Gastroesophageal sphincter (tissue), 3 donors: Measurements from ENCODE around the gene SYNE3.

Experiments
- CTCF ChIP-seq, 4 experiments: fragments of 200-600 bp in 2 of 4; fragments of 450-650 bp in 2 of 4; sonication (generic) in 1 of 4; IDR thresholded peaks; one replicate each; pipeline ENCODE4 v1.5.1; 2017 to 2019; ENCODE audit warnings: antibody characterized with exemption in 4 of 4, mild to moderate bottlenecking in 2 of 4, moderate library complexity in 2 of 4
- EP300 ChIP-seq: sonication (generic); formaldehyde crosslinking; IDR thresholded peaks from one replicate; pipeline ENCODE4 v1.6.1; 2017; ENCODE audit warnings: antibody characterized with exemption, mild to moderate bottlenecking
- POLR2A ChIP-seq, 2 donors: fragments of 450-650 bp; IDR thresholded peaks; one replicate each; pipeline ENCODE4 v1.6.1; 2017; ENCODE audit warnings: antibody characterized with exemption in 2 of 2, mild to moderate bottlenecking in 2 of 2, moderate library complexity in 1 of 2

GRCh38 chr14:95507174-95507573 is 9.3 kb downstream of the SYNE3 start:
- TF ChIP-seq EP300, result no peak
- TF ChIP-seq CTCF (IDR thresholded peaks at IDR 0.05), result no peak
- no peak for TF ChIP-seq POLR2A (IDR thresholded peaks at IDR 0.05)
